Smooth muscle cell (in vitro differentiated cells): ENCODE data around the gene ATXN3. TPM values are rescaled to one million over a fixed set of nuclear protein-coding genes. Genes with fewer than 3 reads are reported as not detected.

Experiments used
- DNase-seq: peaks from one replicate; lab custom pipeline; 2025; ENCODE audit not compliant: unreplicated experiment; lab: John Stamatoyannopoulos, UW
- H2AFZ ChIP-seq: fragments of 200-600 bp; sonication (generic); 2 replicates; pipeline ENCODE4 v1.6.0; 2016; ENCODE audit warnings: antibody characterized with exemption, low read depth, mild to moderate bottlenecking
- H3F3A ChIP-seq: fragments of 200-600 bp; sonication (generic); 2 replicates; pipeline ENCODE4 v1.6.0; 2017; ENCODE audit warnings: antibody characterized with exemption, low read depth
- H3K27ac ChIP-seq: fragments of 200-600 bp; sonication (generic); 2 replicates; pipeline ENCODE4 v1.5.1; 2016; ENCODE audit warnings: low read depth, mild to moderate bottlenecking
- H3K27me3 ChIP-seq: fragments of 200-600 bp; sonication (generic); 2 replicates; pipeline ENCODE4 v1.6.1; 2016; ENCODE audit warnings: low read depth, mild to moderate bottlenecking
- H3K36me3 ChIP-seq: fragments of 200-600 bp; sonication (generic); 2 replicates; pipeline ENCODE4 v1.5.1; 2016; ENCODE audit warnings: low read depth
- H3K4me1 ChIP-seq: fragments of 200-600 bp; sonication (generic); 2 replicates; pipeline ENCODE4 v1.5.1; 2016; ENCODE audit warnings: low read depth
- H3K4me2 ChIP-seq: fragments of 200-600 bp; sonication (generic); 2 replicates; pipeline ENCODE4 v1.6.0; 2016; ENCODE audit warnings: mild to moderate bottlenecking
- H3K4me3 ChIP-seq: fragments of 200-600 bp; sonication (generic); 2 replicates; pipeline ENCODE4 v1.5.1; 2016; ENCODE audit warnings: mild to moderate bottlenecking
- H3K79me2 ChIP-seq: fragments of 200-600 bp; sonication (generic); 2 replicates; pipeline ENCODE4 v1.6.0; 2016; ENCODE audit warnings: low read depth, mild to moderate bottlenecking
- H3K9ac ChIP-seq: fragments of 200-600 bp; sonication (generic); 2 replicates; pipeline ENCODE4 v1.6.0; 2016; ENCODE audit warnings: low read depth
- H3K9me3 ChIP-seq: fragments of 200-600 bp; sonication (generic); replicated peaks from 2 replicates; pipeline ENCODE4 v1.5.1; 2016; ENCODE audit warnings: low read depth
- H4K20me1 ChIP-seq: fragments of 200-600 bp; sonication (generic); 2 replicates; pipeline ENCODE4 v1.6.0; 2016; ENCODE audit warnings: low read depth
- CTCF ChIP-seq: fragments of 200-600 bp; sonication (generic); IDR thresholded peaks from 2 replicates; pipeline ENCODE4 v1.5.1; 2017; ENCODE audit warnings: borderline replicate concordance, mild to moderate bottlenecking, antibody characterized with exemption; ENCODE audit not compliant: insufficient read depth, poor library complexity, severe bottlenecking
- WGBS: methylation state at CpG from one replicate; pipeline ENCODE4 v1.1.7; 2016; ENCODE audit warnings: low lambda C conversion rate; 5-methylcytosine and 5-hydroxymethylcytosine counted together
- polyA plus RNA-seq: library from polyadenylated mRNA; unstranded; fragments of >200 nt; fragmentation: Nextera tagmentation; extraction: Ambion mirVana; gene quantifications from 2 replicates; pipeline ENCODE4 v1.2.1, GENCODE V29; 2016
- total RNA-seq: library from RNA; depleted of rRNA; stranded (reverse); fragments of >200 nt; gene quantifications from 2 replicates; pipeline ENCODE4 v1.2.3, GENCODE V29; 2014

ATXN3 gene
- total and polyA plus RNA-seq, 2 experiments from 2014 or later = 10.0 to 21.7 TPM

GRCh38 chr14:92144708-92145107, 38.3 kb upstream of the ATXN3 start:
- Histone ChIP-seq H3K4me3 (no peak overlapping the region), H3K27me3 (no peaks in the 10 kb centered on the region), H2AFZ (no peak overlapping the region), H3K4me1 (no peaks in the 10 kb centered on the region), H3K9me3 (no peaks in the 10 kb centered on the region), H3F3A (no peaks in the 10 kb centered on the region), H3K27ac (no peak overlapping the region), H3K9ac (no peak overlapping the region), H4K20me1 (no peaks in the 10 kb centered on the region), H3K4me2 (no peak overlapping the region), H3K36me3 (peaks cover 43% of the 10 kb centered on the region), H3K79me2 (peaks cover 4% of the 10 kb centered on the region)
- DNase-seq = no peak
- no peak for TF ChIP-seq CTCF
- WGBS = 94% methylated on average over 2 of the region's 2 CpGs

- peaks cover 4% of the 10 kb centered on the region for H3K79me2 ChIP-seq
- no peak overlapping the region for H3K4me2 ChIP-seq
- no peak overlapping the region for H3K27ac ChIP-seq
- peaks cover 42% of the 10 kb centered on the region for H3K36me3 ChIP-seq
- no peak overlapping the region for H3K4me3 ChIP-seq
- WGBS = 97% methylated on average over 3 of the region's 3 CpGs
- TF ChIP-seq CTCF = no peak
- no peaks in the 10 kb centered on the region for H4K20me1 ChIP-seq
- no peaks in the 10 kb centered on the region for H3F3A ChIP-seq
- no peak overlapping the region for H3K9ac ChIP-seq
- H3K27me3 ChIP-seq = no peaks in the 10 kb centered on the region
- no peak overlapping the region for H2AFZ ChIP-seq
- no peak for DNase-seq
- no peaks in the 10 kb centered on the region for H3K9me3 ChIP-seq
- H3K4me1 ChIP-seq = no peaks in the 10 kb centered on the region
Measured at GRCh38 chr14:92143962-92144361, 37.6 kb upstream of the ATXN3 start.

GRCh38 chr14:92143309-92143708, 36.9 kb upstream of the ATXN3 start:
- Histone ChIP-seq H3K27me3 (no peaks in the 10 kb centered on the region), H3K9me3 (no peaks in the 10 kb centered on the region), H3K9ac (no peak overlapping the region), H4K20me1 (no peaks in the 10 kb centered on the region), H3K4me3 (no peak overlapping the region), H2AFZ (no peak overlapping the region), H3F3A (no peaks in the 10 kb centered on the region), H3K4me1 (no peaks in the 10 kb centered on the region), H3K79me2 (peaks cover 4% of the 10 kb centered on the region), H3K36me3 (peaks cover 45% of the 10 kb centered on the region), H3K27ac (no peak overlapping the region), H3K4me2 (no peak overlapping the region)
- WGBS = 88% methylated on average over 4 of the region's 4 CpGs
- TF ChIP-seq CTCF = no peak
- DNase-seq = no peak

- Histone ChIP-seq H3K36me3 (peaks cover 27% of the 10 kb centered on the region), H3F3A (no peaks in the 10 kb centered on the region), H3K4me2 (no peak overlapping the region), H3K9me3 (no peaks in the 10 kb centered on the region), H2AFZ (no peak overlapping the region), H3K79me2 (peaks cover 7% of the 10 kb centered on the region), H3K4me3 (no peak overlapping the region), H3K27ac (no peak overlapping the region), H3K4me1 (no peaks in the 10 kb centered on the region), H3K9ac (no peak overlapping the region), H3K27me3 (no peaks in the 10 kb centered on the region), H4K20me1 (no peaks in the 10 kb centered on the region)
- no peak for DNase-seq
- 93% methylated on average over 1 of the region's 1 CpG for WGBS
- peak; percentile 63 for TF ChIP-seq CTCF
Measured at GRCh38 chr14:92135269-92135668, 28.9 kb upstream of the ATXN3 start.
